CD4-positive, alpha-beta memory T cell (primary cell): ENCODE results near the gene TRPC4. TPM values are rescaled to one million over a fixed set of nuclear protein-coding genes. Genes with fewer than 3 reads are reported as not detected.

Experiments used
- CTCF ChIA-PET: fragments of 350-600 bp; sonication (Branson Sonifier 250); formaldehyde crosslinking; loops from one replicate; lab custom pipeline; 2021; ENCODE audit warnings: inconsistent platforms; ENCODE audit not compliant: partially characterized antibody; lab: Charles Lee
- POLR2A ChIA-PET: fragments of 350-600 bp; sonication (Branson Sonifier 250); formaldehyde crosslinking; loops from one replicate; lab custom pipeline; 2021; ENCODE audit not compliant: partially characterized antibody; lab: Charles Lee
- DNase-seq, 5 donors: peaks; one replicate each; pipeline versions ENCODE4 v3.0.0 to v3.0.0-alpha.2; 2020 to 2022; ENCODE audit warnings: mixed read lengths in 1 of 5
- H3K27ac ChIP-seq: one replicate; pipeline ENCODE4 v1.7.0; 2013; ENCODE audit warnings: low read depth, low read length
- H3K27me3 ChIP-seq: 2 replicates; pipeline ENCODE4 v1.7.0; 2013; ENCODE audit warnings: mild to moderate bottlenecking, low read length, moderate library complexity; ENCODE audit not compliant: insufficient read depth
- H3K36me3 ChIP-seq: 2 replicates; pipeline ENCODE4 v1.7.0; 2013; ENCODE audit warnings: mild to moderate bottlenecking, low read length, moderate library complexity; ENCODE audit not compliant: insufficient read depth
- H3K4me1 ChIP-seq: 2 replicates; pipeline ENCODE4 v1.7.0; 2013; ENCODE audit warnings: mild to moderate bottlenecking, low read length, moderate library complexity; ENCODE audit not compliant: insufficient read depth
- H3K4me3 ChIP-seq, 2 donors: one replicate each; pipeline ENCODE4 v1.7.0; 2013; ENCODE audit warnings: low read length in 2 of 2, mild to moderate bottlenecking in 1 of 2
- H3K9me3 ChIP-seq, 2 donors: one replicate each; pipeline ENCODE4 v1.7.0; 2013; ENCODE audit warnings: low read length in 2 of 2, control low read depth in 1 of 2; ENCODE audit not compliant: control insufficient read depth in 1 of 2
- H3K27ac Mint-ChIP-seq, 7 donors: one replicate each; pipeline ENCODE4 v1.8.0; 2020 to 2021; ENCODE audit warnings: mixed read lengths in 7 of 7, mild to moderate bottlenecking in 6 of 7, inconsistent platforms in 3 of 7, moderate library complexity in 3 of 7
- H3K27me3 Mint-ChIP-seq, 2 donors: one replicate each; pipeline ENCODE4 v1.8.0; 2020 to 2021; ENCODE audit warnings: mixed read lengths in 2 of 2
- H3K36me3 Mint-ChIP-seq, 2 donors: one replicate each; pipeline ENCODE4 v1.8.0; 2020 to 2021; ENCODE audit warnings: mixed read lengths in 2 of 2, inconsistent platforms in 1 of 2, mild to moderate bottlenecking in 1 of 2
- H3K4me1 Mint-ChIP-seq, 4 donors: one replicate each; pipeline ENCODE4 v1.8.0; 2020 to 2021; ENCODE audit warnings: mixed read lengths in 4 of 4, mild to moderate bottlenecking in 1 of 4
- H3K4me3 Mint-ChIP-seq, 8 donors: one replicate each; pipeline ENCODE4 v1.8.0; 2020 to 2021; ENCODE audit warnings: mixed read lengths in 8 of 8, mild to moderate bottlenecking in 7 of 8, moderate library complexity in 6 of 8, inconsistent platforms in 3 of 8
- H3K9me3 Mint-ChIP-seq, 8 donors: one replicate each; pipeline ENCODE4 v1.8.0; 2020 to 2021; ENCODE audit warnings: mixed read lengths in 8 of 8, mild to moderate bottlenecking in 5 of 8, inconsistent platforms in 3 of 8, moderate library complexity in 1 of 8
- intact Hi-C: fragments of 100-400 bp; cut with micrococcal nuclease; formaldehyde crosslinking; loops from one replicate; pipeline ENCODE4 v1.15.1; 2023
- polyA plus RNA-seq, 2 donors: library from polyadenylated mRNA; unstranded; fragments of 300-500 nt; fragmentation: Illumina TruSeq; gene quantifications; one replicate each; pipeline ENCODE4 v1.2.3, GENCODE V29; 2021
- total RNA-seq, 2 experiments: library from RNA; stranded (reverse); gene quantifications; one replicate each; pipeline ENCODE4 v1.2.3, GENCODE V29; 2021

TRPC4 gene
- total and polyA plus RNA-seq, 4 experiments from 2014 or later: not detected

- Histone ChIP-seq H3K4me1 (no peaks in the 10 kb centered on the region), H3K36me3 (no peaks in the 10 kb centered on the region), H3K9me3 (no peaks in the 10 kb centered on the region), H3K27ac (no peak overlapping the region), H3K27me3 (no peaks in the 10 kb centered on the region), H3K4me3 (no peak overlapping the region)
- POLR2A ChIA-PET: no interaction called here
- H3K4me3 Mint-ChIP-seq: no peak overlapping the region
- no peaks in the 10 kb centered on the region for H3K27me3 Mint-ChIP-seq
- no peaks in the 10 kb centered on the region for H3K4me1 Mint-ChIP-seq
- H3K27ac Mint-ChIP-seq: no peak overlapping the region
- no peaks in the 10 kb centered on the region for H3K36me3 Mint-ChIP-seq
- no peak for DNase-seq
- intact Hi-C loops: no loop called here
- peaks cover 0 to 3% (median 0%) of the 10 kb centered on the region in 8 donors for H3K9me3 Mint-ChIP-seq
- CTCF ChIA-PET: no interaction called here
These were observed 188.1 kb downstream of the TRPC4 start for GRCh38 chr13:37681281-37682032.

- CTCF ChIA-PET: no interaction called here
- Mint-ChIP-seq H3K9me3 (peaks cover 0 to 4% (median under 1%) of the 10 kb centered on the region in 8 donors), H3K36me3 (no peaks in the 10 kb centered on the region), H3K4me3 (no peak overlapping the region), H3K27me3 (no peaks in the 10 kb centered on the region), H3K27ac (no peak overlapping the region), H3K4me1 (no peaks in the 10 kb centered on the region)
- DNase-seq: no peak
- H3K4me3 ChIP-seq: no peak overlapping the region
- H3K4me1 ChIP-seq: no peaks in the 10 kb centered on the region
- no peaks in the 10 kb centered on the region for H3K9me3 ChIP-seq
- POLR2A ChIA-PET: no interaction called here
- no peaks in the 10 kb centered on the region for H3K36me3 ChIP-seq
- no peak overlapping the region for H3K27ac ChIP-seq
- intact Hi-C loops: no loop called here
- H3K27me3 ChIP-seq: no peaks in the 10 kb centered on the region
These were observed 189.4 kb downstream of the TRPC4 start for GRCh38 chr13:37680137-37680536.

- H3K27ac ChIP-seq: no peak overlapping the region
- no peak overlapping the region for H3K4me3 ChIP-seq
- no peaks in the 10 kb centered on the region for H3K36me3 Mint-ChIP-seq
- ChIA-PET POLR2A (no interaction called here), CTCF (no interaction called here)
- no peaks in the 10 kb centered on the region for H3K36me3 ChIP-seq
- no peak for DNase-seq
- no peak overlapping the region for H3K4me3 Mint-ChIP-seq
- H3K9me3 Mint-ChIP-seq: peaks cover 0 to 4% (median 0%) of the 10 kb centered on the region in 8 donors
- H3K27me3 Mint-ChIP-seq: no peaks in the 10 kb centered on the region
- no peaks in the 10 kb centered on the region for H3K4me1 Mint-ChIP-seq
- intact Hi-C loops: no loop called here
- no peak overlapping the region for H3K27ac Mint-ChIP-seq
- no peaks in the 10 kb centered on the region for H3K27me3 ChIP-seq
- H3K9me3 ChIP-seq: no peaks in the 10 kb centered on the region
- H3K4me1 ChIP-seq: no peaks in the 10 kb centered on the region
These were observed 190.5 kb downstream of the TRPC4 start for GRCh38 chr13:37679043-37679442.

GRCh38 chr13:37669845-37670244 is 199.7 kb downstream of the TRPC4 start:
- Mint-ChIP-seq H3K4me1 (no peaks in the 10 kb centered on the region), H3K36me3 (no peaks in the 10 kb centered on the region), H3K9me3 (peaks cover 0 to 3% (median 0%) of the 10 kb centered on the region in 8 donors), H3K4me3 (no peak overlapping the region), H3K27ac (no peak overlapping the region), H3K27me3 (no peaks in the 10 kb centered on the region)
- Histone ChIP-seq H3K36me3 (no peaks in the 10 kb centered on the region), H3K4me3 (no peak overlapping the region), H3K4me1 (no peaks in the 10 kb centered on the region), H3K27me3 (no peaks in the 10 kb centered on the region), H3K27ac (no peak overlapping the region), H3K9me3 (no peaks in the 10 kb centered on the region)
- intact Hi-C loops: no loop called here
- no peak for DNase-seq
- ChIA-PET POLR2A (no interaction called here), CTCF (no interaction called here)

- no peaks in the 10 kb centered on the region for H3K4me1 Mint-ChIP-seq
- Histone ChIP-seq H3K27ac (no peak overlapping the region), H3K4me3 (no peak overlapping the region), H3K27me3 (no peaks in the 10 kb centered on the region), H3K9me3 (no peaks in the 10 kb centered on the region), H3K4me1 (no peaks in the 10 kb centered on the region), H3K36me3 (no peaks in the 10 kb centered on the region)
- no peak for DNase-seq
- no peaks in the 10 kb centered on the region for H3K27me3 Mint-ChIP-seq
- H3K9me3 Mint-ChIP-seq: peaks cover 0 to 3% (median under 1%) of the 10 kb centered on the region in 8 donors
- H3K27ac Mint-ChIP-seq: peak overlapping the region in 1 of 7 donors; percentile 32
- no peak overlapping the region for H3K4me3 Mint-ChIP-seq
- ChIA-PET POLR2A (no interaction called here), CTCF (no interaction called here)
- no peaks in the 10 kb centered on the region for H3K36me3 Mint-ChIP-seq
- intact Hi-C loops: no loop called here
These were observed 201.9 kb downstream of the TRPC4 start for GRCh38 chr13:37667702-37668101.

DNA sequence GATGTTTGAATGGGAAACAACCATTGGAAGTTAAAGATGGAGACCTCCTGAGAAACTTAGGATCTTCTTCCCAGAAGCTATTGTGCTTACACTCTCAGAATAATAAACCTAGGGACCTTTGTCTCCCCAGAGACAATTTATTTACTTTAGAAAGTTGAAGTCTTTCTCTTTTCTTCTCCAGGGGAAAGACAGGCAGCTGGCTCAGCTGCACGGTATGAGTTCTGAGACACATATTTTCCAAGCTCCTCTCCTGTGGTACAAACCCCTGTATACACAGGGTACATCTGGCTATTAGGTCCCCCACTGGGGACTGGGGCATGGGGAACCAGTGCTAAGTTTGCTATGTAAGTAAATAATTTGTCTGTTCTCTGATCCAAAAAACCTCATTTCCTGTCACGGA is 203.5 kb downstream of the TRPC4 start:
- no peaks in the 10 kb centered on the region for H3K36me3 Mint-ChIP-seq
- CTCF ChIA-PET: no interaction called here
- intact Hi-C loops: no loop called here

GRCh38 chr13:37665420-37665819 is 204.2 kb downstream of the TRPC4 start:
- ChIA-PET CTCF (no interaction called here), POLR2A (no interaction called here)

More for the DNA sequence above, 203.5 kb downstream of the TRPC4 start:
- H3K27ac ChIP-seq: no peak overlapping the region
- no peaks in the 10 kb centered on the region for H3K36me3 ChIP-seq
- no peaks in the 10 kb centered on the region for H3K27me3 Mint-ChIP-seq
- no peaks in the 10 kb centered on the region for H3K4me1 Mint-ChIP-seq
- H3K4me3 ChIP-seq: no peak overlapping the region
- H3K27me3 ChIP-seq: no peaks in the 10 kb centered on the region
- H3K27ac Mint-ChIP-seq: no peak overlapping the region
- no peaks in the 10 kb centered on the region for H3K4me1 ChIP-seq
- H3K9me3 ChIP-seq: no peaks in the 10 kb centered on the region
- DNase-seq: no peak
- H3K9me3 Mint-ChIP-seq: peaks cover 0 to 3% (median under 1%) of the 10 kb centered on the region in 8 donors
- POLR2A ChIA-PET: no interaction called here
- H3K4me3 Mint-ChIP-seq: no peak overlapping the region

More at GRCh38 chr13:37665420-37665819, 204.2 kb downstream of the TRPC4 start:
- H3K27ac Mint-ChIP-seq: no peak overlapping the region
- no peaks in the 10 kb centered on the region for H3K36me3 Mint-ChIP-seq
- H3K4me3 Mint-ChIP-seq: no peak overlapping the region
- intact Hi-C loops: no loop called here
- H3K4me1 Mint-ChIP-seq: no peaks in the 10 kb centered on the region
- no peaks in the 10 kb centered on the region for H3K4me1 ChIP-seq
- no peaks in the 10 kb centered on the region for H3K9me3 ChIP-seq
- DNase-seq: no peak
- H3K36me3 ChIP-seq: no peaks in the 10 kb centered on the region
- H3K9me3 Mint-ChIP-seq: peaks cover 0 to 3% (median under 1%) of the 10 kb centered on the region in 8 donors
- H3K27ac ChIP-seq: no peak overlapping the region
- H3K27me3 ChIP-seq: no peaks in the 10 kb centered on the region
- H3K4me3 ChIP-seq: no peak overlapping the region
- no peaks in the 10 kb centered on the region for H3K27me3 Mint-ChIP-seq
